Measurements from ENCODE around the gene SAP30BP. TPM values are rescaled to one million over a fixed set of nuclear protein-coding genes. Genes with fewer than 3 reads are reported as not detected.

The SAP30BP gene
- total and polyA plus RNA-seq, 2 of the 13 experiments (the other 11 are each of a cell fraction or from before 2014, with no cell fraction given): 67.7 to 99.4 TPM

DNA sequence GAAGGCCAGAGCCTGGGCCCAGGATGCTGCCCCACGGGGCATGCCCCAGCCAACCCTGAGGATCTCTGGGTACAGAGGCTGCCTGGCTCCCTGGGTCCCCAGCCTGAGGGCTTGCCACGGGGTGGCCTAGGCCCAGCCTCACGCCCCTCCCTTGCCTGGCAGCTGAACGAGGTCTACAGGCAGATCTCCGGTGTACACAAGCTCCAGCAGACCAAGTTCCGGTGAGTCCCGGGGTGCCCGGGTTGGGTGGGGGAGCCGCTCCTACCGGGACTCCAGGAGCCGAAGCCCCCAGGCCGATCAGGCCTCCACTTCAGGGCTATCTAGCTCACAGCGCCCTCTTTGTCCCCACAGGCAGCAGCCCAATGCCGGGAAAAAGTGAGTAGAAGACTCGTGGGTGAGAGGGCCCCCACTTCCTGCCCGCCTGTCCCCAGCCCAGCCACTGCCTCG is 73.5 kb downstream of the SAP30BP start (continued):
- TF ChIP-seq, protein P1, sequence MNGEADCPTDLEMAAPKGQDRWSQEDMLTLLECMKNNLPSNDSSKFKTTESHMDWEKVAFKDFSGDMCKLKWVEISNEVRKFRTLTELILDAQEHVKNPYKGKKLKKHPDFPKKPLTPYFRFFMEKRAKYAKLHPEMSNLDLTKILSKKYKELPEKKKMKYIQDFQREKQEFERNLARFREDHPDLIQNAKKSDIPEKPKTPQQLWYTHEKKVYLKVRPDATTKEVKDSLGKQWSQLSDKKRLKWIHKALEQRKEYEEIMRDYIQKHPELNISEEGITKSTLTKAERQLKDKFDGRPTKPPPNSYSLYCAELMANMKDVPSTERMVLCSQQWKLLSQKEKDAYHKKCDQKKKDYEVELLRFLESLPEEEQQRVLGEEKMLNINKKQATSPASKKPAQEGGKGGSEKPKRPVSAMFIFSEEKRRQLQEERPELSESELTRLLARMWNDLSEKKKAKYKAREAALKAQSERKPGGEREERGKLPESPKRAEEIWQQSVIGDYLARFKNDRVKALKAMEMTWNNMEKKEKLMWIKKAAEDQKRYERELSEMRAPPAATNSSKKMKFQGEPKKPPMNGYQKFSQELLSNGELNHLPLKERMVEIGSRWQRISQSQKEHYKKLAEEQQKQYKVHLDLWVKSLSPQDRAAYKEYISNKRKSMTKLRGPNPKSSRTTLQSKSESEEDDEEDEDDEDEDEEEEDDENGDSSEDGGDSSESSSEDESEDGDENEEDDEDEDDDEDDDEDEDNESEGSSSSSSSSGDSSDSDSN (CRISPR knock-in tag; IDR thresholded peaks at IDR 0.05): 0 out of 2 replicates have a peak, but pooled peaks have one; percentile 24
- TF ChIP-seq FOXK1 (CRISPR knock-in tag; IDR thresholded peaks at IDR 0.05; ENCODE audit: borderline replicate concordance, low read depth): peak; percentile 31; the same call in 1 of the 2 replicates
- no peak for TF ChIP-seq FOSL2 (CRISPR knock-in tag; IDR thresholded peaks at IDR 0.05)
- TF ChIP-seq ZNF441 (CRISPR knock-in tag; IDR thresholded peaks at IDR 0.05; ENCODE audit: borderline replicate concordance): peak; percentile 52; the same call in 1 of the 2 replicates
- 0 out of 2 replicates have a peak, but pooled peaks have one; percentile 26 for TF ChIP-seq ZNF792 (CRISPR knock-in tag; IDR thresholded peaks at IDR 0.05)
- TF ChIP-seq ZNF468 (CRISPR knock-in tag; IDR thresholded peaks at IDR 0.05): 0 out of 2 replicates have a peak, but pooled peaks have one; percentile 42
- TF ChIP-seq ZBTB39 (CRISPR knock-in tag; IDR thresholded peaks at IDR 0.05): no peak
- TF ChIP-seq SYNCRIP (IDR thresholded peaks at IDR 0.05; ENCODE audit: insufficient read depth, low read depth, low read length): no peak
- TF ChIP-seq PITX1 (CRISPR knock-in tag; IDR thresholded peaks at IDR 0.05): 0 out of 2 replicates have a peak, but pooled peaks have one; percentile 17
- TF ChIP-seq CBFB (CRISPR knock-in tag; IDR thresholded peaks at IDR 0.05): no peak
- no peak for TF ChIP-seq TFAP4 (IDR thresholded peaks at IDR 0.05; ENCODE audit: borderline replicate concordance, low read depth)
- TF ChIP-seq, protein P2, sequence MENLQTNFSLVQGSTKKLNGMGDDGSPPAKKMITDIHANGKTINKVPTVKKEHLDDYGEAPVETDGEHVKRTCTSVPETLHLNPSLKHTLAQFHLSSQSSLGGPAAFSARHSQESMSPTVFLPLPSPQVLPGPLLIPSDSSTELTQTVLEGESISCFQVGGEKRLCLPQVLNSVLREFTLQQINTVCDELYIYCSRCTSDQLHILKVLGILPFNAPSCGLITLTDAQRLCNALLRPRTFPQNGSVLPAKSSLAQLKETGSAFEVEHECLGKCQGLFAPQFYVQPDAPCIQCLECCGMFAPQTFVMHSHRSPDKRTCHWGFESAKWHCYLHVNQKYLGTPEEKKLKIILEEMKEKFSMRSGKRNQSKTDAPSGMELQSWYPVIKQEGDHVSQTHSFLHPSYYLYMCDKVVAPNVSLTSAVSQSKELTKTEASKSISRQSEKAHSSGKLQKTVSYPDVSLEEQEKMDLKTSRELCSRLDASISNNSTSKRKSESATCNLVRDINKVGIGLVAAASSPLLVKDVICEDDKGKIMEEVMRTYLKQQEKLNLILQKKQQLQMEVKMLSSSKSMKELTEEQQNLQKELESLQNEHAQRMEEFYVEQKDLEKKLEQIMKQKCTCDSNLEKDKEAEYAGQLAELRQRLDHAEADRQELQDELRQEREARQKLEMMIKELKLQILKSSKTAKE (CRISPR knock-in tag; IDR thresholded peaks at IDR 0.05; ENCODE audit: borderline replicate concordance): no peak
- TF ChIP-seq, protein P3, sequence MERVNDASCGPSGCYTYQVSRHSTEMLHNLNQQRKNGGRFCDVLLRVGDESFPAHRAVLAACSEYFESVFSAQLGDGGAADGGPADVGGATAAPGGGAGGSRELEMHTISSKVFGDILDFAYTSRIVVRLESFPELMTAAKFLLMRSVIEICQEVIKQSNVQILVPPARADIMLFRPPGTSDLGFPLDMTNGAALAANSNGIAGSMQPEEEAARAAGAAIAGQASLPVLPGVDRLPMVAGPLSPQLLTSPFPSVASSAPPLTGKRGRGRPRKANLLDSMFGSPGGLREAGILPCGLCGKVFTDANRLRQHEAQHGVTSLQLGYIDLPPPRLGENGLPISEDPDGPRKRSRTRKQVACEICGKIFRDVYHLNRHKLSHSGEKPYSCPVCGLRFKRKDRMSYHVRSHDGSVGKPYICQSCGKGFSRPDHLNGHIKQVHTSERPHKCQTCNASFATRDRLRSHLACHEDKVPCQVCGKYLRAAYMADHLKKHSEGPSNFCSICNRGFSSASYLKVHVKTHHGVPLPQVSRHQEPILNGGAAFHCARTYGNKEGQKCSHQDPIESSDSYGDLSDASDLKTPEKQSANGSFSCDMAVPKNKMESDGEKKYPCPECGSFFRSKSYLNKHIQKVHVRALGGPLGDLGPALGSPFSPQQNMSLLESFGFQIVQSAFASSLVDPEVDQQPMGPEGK (CRISPR knock-in tag; IDR thresholded peaks at IDR 0.05): peak; percentile 62
- TF ChIP-seq FOXO1 (CRISPR knock-in tag; IDR thresholded peaks at IDR 0.05): peak; percentile 30; the same call in 1 of the 2 replicates
- peak; percentile 16; the same call in 1 of the 2 replicates for TF ChIP-seq FOXA3 (CRISPR knock-in tag; IDR thresholded peaks at IDR 0.05)
- TF ChIP-seq, protein P4, sequence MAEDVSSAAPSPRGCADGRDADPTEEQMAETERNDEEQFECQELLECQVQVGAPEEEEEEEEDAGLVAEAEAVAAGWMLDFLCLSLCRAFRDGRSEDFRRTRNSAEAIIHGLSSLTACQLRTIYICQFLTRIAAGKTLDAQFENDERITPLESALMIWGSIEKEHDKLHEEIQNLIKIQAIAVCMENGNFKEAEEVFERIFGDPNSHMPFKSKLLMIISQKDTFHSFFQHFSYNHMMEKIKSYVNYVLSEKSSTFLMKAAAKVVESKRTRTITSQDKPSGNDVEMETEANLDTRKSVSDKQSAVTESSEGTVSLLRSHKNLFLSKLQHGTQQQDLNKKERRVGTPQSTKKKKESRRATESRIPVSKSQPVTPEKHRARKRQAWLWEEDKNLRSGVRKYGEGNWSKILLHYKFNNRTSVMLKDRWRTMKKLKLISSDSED (CRISPR knock-in tag; IDR thresholded peaks at IDR 0.05): 0 out of 2 replicates have a peak, but pooled peaks have one; percentile 33
- peak; percentile 67; the same call in 1 of the 2 replicates for TF ChIP-seq GABPB1 (CRISPR knock-in tag; IDR thresholded peaks at IDR 0.05)
- peak; percentile 29; the same call in 1 of the 2 replicates for TF ChIP-seq RAD21 (CRISPR knock-in tag; IDR thresholded peaks at IDR 0.05)
- TF ChIP-seq PAWR (CRISPR knock-in tag; IDR thresholded peaks at IDR 0.05; ENCODE audit: borderline replicate concordance): no peak
